H9 (cell line): ENCODE measurements around the gene PM20D2. TPM values are rescaled to one million over a fixed set of nuclear protein-coding genes. Genes with fewer than 3 reads are reported as not detected.

ENCODE experiments used
- DNase-seq: peaks from one replicate; pipeline ENCODE4 v3.0.0-alpha.2; 2017
- H2AFZ ChIP-seq: one replicate; pipeline ENCODE4 v1.6.1; 2013; ENCODE audit warnings: mild to moderate bottlenecking, low read length, control low read depth, moderate library complexity
- H2AK5ac ChIP-seq: 2 replicates; pipeline ENCODE4 v1.6.1; 2013; ENCODE audit warnings: low read length, control low read depth, mixed read lengths; ENCODE audit not compliant: insufficient read length
- H2BK120ac ChIP-seq: one replicate; pipeline ENCODE4 v1.6.1; 2013; ENCODE audit warnings: low read depth, mild to moderate bottlenecking, low read length, control low read depth, inconsistent platforms; ENCODE audit not compliant: poor library complexity, severe bottlenecking
- H2BK12ac ChIP-seq: 2 replicates; pipeline ENCODE4 v1.6.1; 2013; ENCODE audit warnings: low read length, control low read depth, mixed read lengths, low read depth; ENCODE audit not compliant: insufficient read length
- H2BK15ac ChIP-seq: 2 replicates; pipeline ENCODE4 v1.6.1; 2013; ENCODE audit warnings: low read depth, low read length, control low read depth
- H2BK20ac ChIP-seq: one replicate; pipeline ENCODE4 v1.6.1; 2013; ENCODE audit warnings: low read depth, mild to moderate bottlenecking, low read length, control low read depth, inconsistent platforms; ENCODE audit not compliant: poor library complexity, severe bottlenecking
- H2BK5ac ChIP-seq: 2 replicates; pipeline ENCODE4 v1.6.1; 2013; ENCODE audit warnings: low read length, control low read depth, mixed read lengths; ENCODE audit not compliant: insufficient read length
- H3K14ac ChIP-seq: 2 replicates; pipeline ENCODE4 v1.6.1; 2013; ENCODE audit warnings: low read length, control low read depth; ENCODE audit not compliant: insufficient read depth
- H3K18ac ChIP-seq: 2 replicates; pipeline ENCODE4 v1.6.1; 2013; ENCODE audit warnings: low read depth, mild to moderate bottlenecking, mixed read lengths, low read length, control low read depth; ENCODE audit not compliant: insufficient read length
- H3K23ac ChIP-seq: 2 replicates; pipeline ENCODE4 v1.6.1; 2013; ENCODE audit warnings: low read length, control low read depth, mixed read lengths, low read depth; ENCODE audit not compliant: insufficient read length
- H3K23me2 ChIP-seq: 2 replicates; pipeline ENCODE4 v1.6.1; 2013; ENCODE audit warnings: low read depth, mild to moderate bottlenecking, mixed read lengths, low read length, control low read depth; ENCODE audit not compliant: insufficient read length, poor library complexity, severe bottlenecking
- H3K27ac ChIP-seq: 2 replicates; pipeline ENCODE4 v1.5.1; 2013; ENCODE audit warnings: low read length, control low read depth, mixed read lengths, low read depth; ENCODE audit not compliant: insufficient read length
- H3K27me3 ChIP-seq: 2 replicates; pipeline ENCODE4 v1.6.1; 2013; ENCODE audit warnings: low read length, control low read depth, inconsistent platforms; ENCODE audit not compliant: insufficient read depth
- H3K4ac ChIP-seq: 2 replicates; pipeline ENCODE4 v1.6.1; 2013; ENCODE audit warnings: low read depth, mild to moderate bottlenecking, control low read depth, inconsistent platforms, low read length, moderate library complexity
- H3K4me1 ChIP-seq: 2 replicates; pipeline ENCODE4 v1.6.1; 2013; ENCODE audit warnings: low read length, control low read depth, inconsistent platforms; ENCODE audit not compliant: insufficient read depth
- H3K4me2 ChIP-seq: 2 replicates; pipeline ENCODE4 v1.6.1; 2013; ENCODE audit warnings: low read length, control low read depth, mixed read lengths; ENCODE audit not compliant: insufficient read length, insufficient read depth
- H3K56ac ChIP-seq: 2 replicates; pipeline ENCODE4 v1.6.1; 2013; ENCODE audit warnings: low read depth, mild to moderate bottlenecking, mixed read lengths, low read length, control low read depth; ENCODE audit not compliant: insufficient read length
- H3K79me1 ChIP-seq: 2 replicates; pipeline ENCODE4 v1.6.1; 2013; ENCODE audit warnings: low read depth, mild to moderate bottlenecking, moderate library complexity, low read length, control low read depth, inconsistent platforms; ENCODE audit not compliant: insufficient read depth, poor library complexity, severe bottlenecking
- H3K79me2 ChIP-seq: 2 replicates; pipeline ENCODE4 v1.6.1; 2013; ENCODE audit warnings: low read length, control low read depth, inconsistent platforms; ENCODE audit not compliant: insufficient read depth
- H3K9ac ChIP-seq: 2 replicates; pipeline ENCODE4 v1.6.1; 2013; ENCODE audit warnings: low read length, control low read depth, mixed read lengths; ENCODE audit not compliant: insufficient read length; ENCODE audit errors: extremely low read depth
- H3K9me3 ChIP-seq: one replicate; pipeline ENCODE4 v1.6.1; 2013; ENCODE audit warnings: low read depth, low read length, inconsistent platforms; ENCODE audit not compliant: control insufficient read depth
- H3T11ph ChIP-seq: one replicate; pipeline ENCODE4 v1.6.1; 2013; ENCODE audit warnings: mild to moderate bottlenecking, low read length, control low read depth, inconsistent platforms
- H4K20me1 ChIP-seq: one replicate; pipeline ENCODE4 v1.6.1; 2013; ENCODE audit not compliant: control insufficient read depth, insufficient read length, insufficient read depth
- H4K5ac ChIP-seq: 2 replicates; pipeline ENCODE4 v1.6.1; 2013; ENCODE audit warnings: low read depth, mild to moderate bottlenecking, mixed read lengths, low read length, control low read depth; ENCODE audit not compliant: insufficient read length
- H4K8ac ChIP-seq: replicated peaks from 2 replicates; pipeline ENCODE4 v1.6.1; 2013; ENCODE audit warnings: low read length, control low read depth, mixed read lengths, low read depth; ENCODE audit not compliant: insufficient read length
- H4K91ac ChIP-seq: 2 replicates; pipeline ENCODE4 v1.6.1; 2013; ENCODE audit warnings: low read depth, mild to moderate bottlenecking, moderate library complexity, mixed read lengths, low read length, control low read depth; ENCODE audit not compliant: insufficient read length
- H3K27ac Mint-ChIP-seq, 3 experiments: 2 replicates in 2 of 3; 3 replicates in 1 of 3; pipeline ENCODE4 v1.8.0; 2020 to 2021; ENCODE audit warnings: mixed read lengths in 3 of 3, mild to moderate bottlenecking in 1 of 3, moderate library complexity in 1 of 3
- H3K27me3 Mint-ChIP-seq: 2 replicates; pipeline ENCODE4 v1.8.0; 2021; ENCODE audit warnings: low read depth, mild to moderate bottlenecking, moderate library complexity, mixed read lengths
- H3K36me3 Mint-ChIP-seq, 3 experiments: 2 replicates in 2 of 3; 3 replicates in 1 of 3; pipeline ENCODE4 v1.8.0; 2020 to 2021; ENCODE audit warnings: low read depth in 3 of 3, mixed read lengths in 3 of 3; ENCODE audit not compliant: insufficient read depth in 1 of 3
- H3K4me1 Mint-ChIP-seq, 2 experiments: 2 replicates each; pipeline ENCODE4 v1.8.0; 2020; ENCODE audit warnings: mixed read lengths in 2 of 2
- H3K4me3 Mint-ChIP-seq, 2 experiments: 2 replicates in 1 of 2; 3 replicates in 1 of 2; pipeline ENCODE4 v1.8.0; 2020 to 2021; ENCODE audit warnings: mild to moderate bottlenecking in 2 of 2, mixed read lengths in 2 of 2, moderate library complexity in 1 of 2
- H3K9me3 Mint-ChIP-seq, 2 experiments: 2 replicates in 1 of 2; 3 replicates in 1 of 2; pipeline ENCODE4 v1.8.0; 2020; ENCODE audit warnings: mild to moderate bottlenecking in 2 of 2, mixed read lengths in 2 of 2, moderate library complexity in 1 of 2
- CTCF ChIP-seq: fragments of 200-600 bp; sonication (generic); conservative IDR thresholded peaks from 3 replicates; pipeline ENCODE4 v1.8.0; 2021; ENCODE audit warnings: antibody characterized with exemption, mild to moderate bottlenecking
- WGBS: extraction: QIAGEN DNeasy Blood & Tissue Kit; methylation state at CpG from one replicate; pipeline ENCODE4 v1.1.7; 2013; ENCODE audit warnings: missing lambda C conversion rate, low lambda C conversion rate, mixed read lengths; ENCODE audit not compliant: insufficient read length; ENCODE audit errors: extremely low coverage; 5-methylcytosine and 5-hydroxymethylcytosine counted together
- total RNA-seq: library from RNA; stranded (reverse); gene quantifications from 2 replicates; pipeline ENCODE4 v1.2.1, GENCODE V29; 2021

The PM20D2 gene
- total RNA-seq, 1 experiment from 2014 or later: 8.3 TPM

GRCh38 chr6:89116702-89117101 lies 29.2 kb upstream of the PM20D2 start:
- H4K5ac ChIP-seq: no peak overlapping the region
- no peaks in the 10 kb centered on the region for H3K4me1 ChIP-seq
- H2BK120ac ChIP-seq: no peak overlapping the region
- Mint-ChIP-seq H3K36me3 (no peaks in the 10 kb centered on the region; a peak in 2 of 7 replicates), H3K27me3 (peaks cover 38% of the 10 kb centered on the region), H3K9me3 (no peaks in the 10 kb centered on the region; a peak in 1 of 5 replicates), H3K4me1 (peaks cover 8 to 10% of the 10 kb centered on the region in 2 experiments), H3K27ac (no peak overlapping the region), H3K4me3 (peak overlapping the region; percentile 64 to 90)
- no peak overlapping the region for H3K4ac ChIP-seq
- H3K27ac ChIP-seq: no peak overlapping the region
- H4K20me1 ChIP-seq: no peaks in the 10 kb centered on the region
- H3K79me1 ChIP-seq: no peaks in the 10 kb centered on the region
- TF ChIP-seq CTCF: no peak
- no peak overlapping the region for H3K18ac ChIP-seq
- no peak overlapping the region for H2AFZ ChIP-seq
- no peak overlapping the region for H3K23ac ChIP-seq
- H3K14ac ChIP-seq: no peak overlapping the region
- no peaks in the 10 kb centered on the region for H3K79me2 ChIP-seq
- no peak overlapping the region for H4K8ac ChIP-seq
- H2BK5ac ChIP-seq: no peak overlapping the region
- H3K27me3 ChIP-seq: peaks cover 16% of the 10 kb centered on the region
- no peak overlapping the region for H2BK20ac ChIP-seq
- no peak overlapping the region for H2BK15ac ChIP-seq
- H2BK12ac ChIP-seq: no peak overlapping the region
- no peak for DNase-seq
- H3T11ph ChIP-seq: no peak overlapping the region
- no CpG with 5 or more reads among the region's 6 CpGs for WGBS
- no peak overlapping the region for H4K91ac ChIP-seq
- H3K9ac ChIP-seq: peak overlapping the region; percentile 47
- H3K9me3 ChIP-seq: no peaks in the 10 kb centered on the region
- peak overlapping the region; percentile 82 for H3K4me2 ChIP-seq
- H3K56ac ChIP-seq: no peak overlapping the region
- H2AK5ac ChIP-seq: no peak overlapping the region
- peaks cover 5% of the 10 kb centered on the region for H3K23me2 ChIP-seq
